ENCODE data around the gene MRNIP. TPM values are rescaled to one million over a fixed set of nuclear protein-coding genes. Genes with fewer than 3 reads are reported as not detected.

Gene MRNIP
- total RNA-seq, 1 donor from 2014 or later, result 12.8 TPM

- DNase-seq (ENCODE audit: low spot score), result peak; percentile 83
- peak; percentile 63 for ATAC-seq
Measured at GRCh38 chr5:179806250-179807048, 52.2 kb downstream of the MRNIP start, which contains the start of gene MGAT4B. Gene MGAT4B, minus strand, starts transcription at chr5:179806866. Its CDS starts 283 bp downstream, at chr5:179806583.

GRCh38 chr5:179805529-179806249 lies 52.9 kb downstream of the MRNIP start:
- peak; percentile 4 for ATAC-seq
- no peak for DNase-seq (ENCODE audit: low spot score)

- peak; percentile 90 for DNase-seq (ENCODE audit: low spot score)
- peak; percentile 48 for ATAC-seq
Measured at GRCh38 chr5:179805070-179805528, 53.5 kb downstream of the MRNIP start.

GRCh38 chr5:179804555-179804947 lies 54.1 kb downstream of the MRNIP start:
- ATAC-seq, result no peak
- DNase-seq (ENCODE audit: low spot score), result no peak

- ATAC-seq, result peak; percentile 14
- DNase-seq (ENCODE audit: low spot score), result no peak
Measured at GRCh38 chr5:179803651-179804554, 54.7 kb downstream of the MRNIP start.

GRCh38 chr5:179802950-179803562 lies 55.6 kb downstream of the MRNIP start:
- DNase-seq (ENCODE audit: low spot score), result peak; percentile 90
- peak; percentile 39 for ATAC-seq

GRCh38 chr5:179802207-179802883 lies 56.3 kb downstream of the MRNIP start:
- peak; percentile 55 for ATAC-seq
- DNase-seq (ENCODE audit: low spot score), result peak; percentile 92

GRCh38 chr5:179801304-179802206 lies 57.1 kb downstream of the MRNIP start:
- DNase-seq (ENCODE audit: low spot score), result peak; percentile 83
- peak; percentile 39 for ATAC-seq

GRCh38 chr5:179800696-179801201 lies 57.9 kb downstream of the MRNIP start:
- DNase-seq (ENCODE audit: low spot score), result no peak
- no peak for ATAC-seq

- ATAC-seq, result no peak
- no peak for DNase-seq (ENCODE audit: low spot score)
Measured at GRCh38 chr5:179800071-179800695, 58.4 kb downstream of the MRNIP start.

GRCh38 chr5:179799644-179799973 lies 59.0 kb downstream of the MRNIP start:
- DNase-seq (ENCODE audit: low spot score) (no peak), ATAC-seq (no peak)

- no peak for ATAC-seq
- no peak for DNase-seq (ENCODE audit: low spot score)
Measured at GRCh38 chr5:179798771-179799643, 59.6 kb downstream of the MRNIP start.

GRCh38 chr5:179798144-179798770 lies 60.4 kb downstream of the MRNIP start:
- DNase-seq (ENCODE audit: low spot score) (no peak), ATAC-seq (no peak)

- DNase-seq (ENCODE audit: low spot score), result no peak
- no peak for ATAC-seq
Measured at GRCh38 chr5:179797741-179798140, 60.9 kb downstream of the MRNIP start.

GRCh38 chr5:179796877-179797608 lies 61.6 kb downstream of the MRNIP start:
- ATAC-seq (no peak), DNase-seq (ENCODE audit: low spot score) (no peak)
